B cell (primary cell): ENCODE measurements around the gene MYOF. TPM values are rescaled to one million over a fixed set of nuclear protein-coding genes. Genes with fewer than 3 reads are reported as not detected.

ENCODE experiments used
- ATAC-seq: fragments of 200-7000 bp; cut with Tn5 transposase; one replicate; pipeline ENCODE4 v1.10.0; 2021; ENCODE audit warnings: low read depth, mild to moderate bottlenecking, moderate number of reproducible peaks, moderate library complexity
- CTCF ChIA-PET: fragments of 350-600 bp; sonication (Branson Sonifier 250); formaldehyde crosslinking; loops from one replicate; lab custom pipeline; 2021; ENCODE audit warnings: antibody characterized with exemption, inconsistent platforms; lab: Charles Lee
- POLR2A ChIA-PET: fragments of 350-600 bp; sonication (Branson Sonifier 250); formaldehyde crosslinking; loops from one replicate; lab custom pipeline; 2021; ENCODE audit warnings: antibody characterized with exemption; lab: Charles Lee
- DNase-seq: peaks from one replicate; pipeline ENCODE4 v3.0.0; 2013
- H2AFZ ChIP-seq: 2 replicates; pipeline ENCODE4 v1.6.1; 2012; ENCODE audit warnings: mild to moderate bottlenecking, low read depth, low read length; ENCODE audit not compliant: insufficient read depth, poor library complexity, severe bottlenecking
- H3K27ac ChIP-seq, 2 donors: 1 replicate in 1 of 2; 2 replicates in 1 of 2; pipeline ENCODE4 v1.5.1; 2012 to 2013; ENCODE audit warnings: low read length in 2 of 2, mild to moderate bottlenecking in 2 of 2, moderate library complexity in 1 of 2
- H3K27me3 ChIP-seq, 4 experiments: fragments of 200-600 bp in 1 of 4; sonication (generic) in 1 of 4; replicated peaks in 1 of 4; 1 replicate in 2 of 4; 2 replicates in 2 of 4; pipeline versions ENCODE4 v1.6.1 to v1.7.0; 2013 to 2016; ENCODE audit warnings: low read length in 3 of 4, mild to moderate bottlenecking in 2 of 4, mixed read lengths in 1 of 4, moderate library complexity in 1 of 4; ENCODE audit not compliant: insufficient read depth in 4 of 4, control insufficient read depth in 3 of 4; ENCODE audit errors: control extremely low read depth in 1 of 4
- H3K36me3 ChIP-seq, 2 experiments: replicated peaks in 1 of 2; 1 replicate in 1 of 2; 2 replicates in 1 of 2; pipeline versions ENCODE4 v1.6.1 to v1.7.1; 2013; ENCODE audit warnings: low read length in 1 of 2; ENCODE audit not compliant: insufficient read depth in 2 of 2, control insufficient read depth in 1 of 2; ENCODE audit errors: control extremely low read depth in 1 of 2, extremely low read depth in 1 of 2
- H3K4me1 ChIP-seq, 2 donors: fragments of 200-600 bp in 1 of 2; sonication (generic) in 1 of 2; 1 replicate in 1 of 2; 2 replicates in 1 of 2; pipeline versions ENCODE4 v1.5.1 to v1.6.1; 2013 to 2017; ENCODE audit warnings: low read length in 2 of 2; ENCODE audit not compliant: control insufficient read depth in 2 of 2, insufficient read depth in 2 of 2
- H3K4me2 ChIP-seq: replicated peaks from 2 replicates; pipeline ENCODE3; 2012; ENCODE audit warnings: mild to moderate bottlenecking, low read depth, low read length; ENCODE audit not compliant: poor library complexity, severe bottlenecking
- H3K4me3 ChIP-seq, 5 experiments: fragments of 200-600 bp in 1 of 5; sonication (generic) in 1 of 5; 1 replicate in 3 of 5; 2 replicates in 2 of 5; pipeline versions ENCODE4 v1.5.1 to v1.7.0; 2011 to 2016; ENCODE audit warnings: low read length in 4 of 5, mild to moderate bottlenecking in 4 of 5, low read depth in 2 of 5, control low read depth in 1 of 5, moderate library complexity in 1 of 5; ENCODE audit not compliant: insufficient read depth in 1 of 5; ENCODE audit errors: control extremely low read depth in 1 of 5, extremely low read depth in 1 of 5
- H3K79me2 ChIP-seq: fragments of 200-600 bp; sonication (generic); one replicate; pipeline ENCODE4 v1.6.0; 2016; ENCODE audit warnings: low read length; ENCODE audit not compliant: control insufficient read depth, insufficient read depth
- H3K9ac ChIP-seq: fragments of 200-600 bp; sonication (generic); 2 replicates; pipeline ENCODE4 v1.6.1; 2017; ENCODE audit warnings: mild to moderate bottlenecking, low read length, moderate library complexity
- H3K9me3 ChIP-seq, 3 donors: one replicate each; pipeline versions ENCODE4 v1.6.1 to v1.7.1; 2013; ENCODE audit warnings: low read length in 2 of 3; ENCODE audit not compliant: control insufficient read depth in 2 of 3, insufficient read depth in 1 of 3; ENCODE audit errors: control extremely low read depth in 1 of 3
- H4K20me1 ChIP-seq: 2 replicates; pipeline ENCODE4 v1.6.0; 2012; ENCODE audit warnings: mild to moderate bottlenecking, low read length; ENCODE audit not compliant: insufficient read depth, control insufficient read depth, poor library complexity, severe bottlenecking
- H3K27ac Mint-ChIP-seq: one replicate; pipeline ENCODE4 v1.8.0; 2021; ENCODE audit warnings: mixed read lengths
- H3K27me3 Mint-ChIP-seq: one replicate; pipeline ENCODE4 v1.8.0; 2021; ENCODE audit warnings: mixed read lengths
- H3K4me1 Mint-ChIP-seq: one replicate; pipeline ENCODE4 v1.8.0; 2021; ENCODE audit warnings: mixed read lengths
- H3K4me3 Mint-ChIP-seq: one replicate; pipeline ENCODE4 v1.8.0; 2021; ENCODE audit warnings: mixed read lengths
- H3K9me3 Mint-ChIP-seq: one replicate; pipeline ENCODE4 v1.8.0; 2022; ENCODE audit warnings: mixed read lengths; ENCODE audit not compliant: insufficient read depth
- EZH2 ChIP-seq: IDR thresholded peaks from 2 replicates; pipeline ENCODE4 v1.6.1; 2012; ENCODE audit warnings: borderline replicate concordance, low read depth, mild to moderate bottlenecking, moderate library complexity, low read length; ENCODE audit not compliant: insufficient read depth, poor library complexity, severe bottlenecking
- WGBS: methylation state at CpG from one replicate; pipeline ENCODE4 v1.1.5; 2013; ENCODE audit warnings: missing lambda C conversion rate; ENCODE audit not compliant: insufficient coverage; 5-methylcytosine and 5-hydroxymethylcytosine counted together
- intact Hi-C: fragments of 100-400 bp; cut with micrococcal nuclease; formaldehyde crosslinking; loops from one replicate; pipeline ENCODE4 v1.10.0; 2022
- polyA plus RNA-seq: library from polyadenylated mRNA; depleted of rRNA; stranded (reverse); fragments of >200 nt; gene quantifications from 2 replicates; pipeline ENCODE4 v1.2.3, GENCODE V29; 2012
- total RNA-seq, 2 donors: library from RNA; stranded (reverse); fragments of 120-200 nt in 1 of 2; gene quantifications; 1 replicate in 1 of 2; 2 replicates in 1 of 2; pipeline versions ENCODE4 v1.2.3 to v1.2.4, GENCODE V29; 2013 to 2022
- TF ChIP-seq, protein P1 (sequence below): fragments of 200-600 bp; IDR thresholded peaks from one replicate; pipeline ENCODE4 v1.8.0; 2022; ENCODE audit warnings: antibody characterized with exemption, mild to moderate bottlenecking

The MYOF gene
- total and polyA plus RNA-seq, 2 donors (not counting 1 experiment from before 2014, with no cell fraction given), result 0.07 to 0.18 TPM

- no peaks in the 10 kb centered on the region for H4K20me1 ChIP-seq
- no peak overlapping the region for H3K4me3 Mint-ChIP-seq
- no peaks in the 10 kb centered on the region for H3K9me3 ChIP-seq
- TF ChIP-seq, protein P1, sequence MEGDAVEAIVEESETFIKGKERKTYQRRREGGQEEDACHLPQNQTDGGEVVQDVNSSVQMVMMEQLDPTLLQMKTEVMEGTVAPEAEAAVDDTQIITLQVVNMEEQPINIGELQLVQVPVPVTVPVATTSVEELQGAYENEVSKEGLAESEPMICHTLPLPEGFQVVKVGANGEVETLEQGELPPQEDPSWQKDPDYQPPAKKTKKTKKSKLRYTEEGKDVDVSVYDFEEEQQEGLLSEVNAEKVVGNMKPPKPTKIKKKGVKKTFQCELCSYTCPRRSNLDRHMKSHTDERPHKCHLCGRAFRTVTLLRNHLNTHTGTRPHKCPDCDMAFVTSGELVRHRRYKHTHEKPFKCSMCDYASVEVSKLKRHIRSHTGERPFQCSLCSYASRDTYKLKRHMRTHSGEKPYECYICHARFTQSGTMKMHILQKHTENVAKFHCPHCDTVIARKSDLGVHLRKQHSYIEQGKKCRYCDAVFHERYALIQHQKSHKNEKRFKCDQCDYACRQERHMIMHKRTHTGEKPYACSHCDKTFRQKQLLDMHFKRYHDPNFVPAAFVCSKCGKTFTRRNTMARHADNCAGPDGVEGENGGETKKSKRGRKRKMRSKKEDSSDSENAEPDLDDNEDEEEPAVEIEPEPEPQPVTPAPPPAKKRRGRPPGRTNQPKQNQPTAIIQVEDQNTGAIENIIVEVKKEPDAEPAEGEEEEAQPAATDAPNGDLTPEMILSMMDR, result no peak
- TF ChIP-seq EZH2, result no peak
- ATAC-seq (no peak), DNase-seq (no peak)
- H3K79me2 ChIP-seq, result no peaks in the 10 kb centered on the region
- intact Hi-C loops, result no loop called here
- no peak overlapping the region for H3K9ac ChIP-seq
- H3K27me3 ChIP-seq, result no peaks in the 10 kb centered on the region
- no peak overlapping the region for H3K4me2 ChIP-seq
- peaks cover 9 to 17% of the 10 kb centered on the region in 2 donors for H3K4me1 ChIP-seq
- WGBS, result 27% methylated on average over 9 of the region's 9 CpGs
- H3K27ac Mint-ChIP-seq, result no peak overlapping the region
- no peak overlapping the region for H3K4me3 ChIP-seq
- no peak overlapping the region for H2AFZ ChIP-seq
- H3K4me1 Mint-ChIP-seq, result peaks cover 23% of the 10 kb centered on the region
- H3K36me3 ChIP-seq, result no peaks in the 10 kb centered on the region
- H3K9me3 Mint-ChIP-seq, result peaks cover 4% of the 10 kb centered on the region
- ChIA-PET CTCF (interaction anchor here (1.1 kb wide), 1 partner anchor 87 kb away, joined by 4 read pairs; no protein-coding TSS in a partner anchor), POLR2A (no interaction called here)
- H3K27ac ChIP-seq, result no peak overlapping the region
- peaks cover 3% of the 10 kb centered on the region for H3K27me3 Mint-ChIP-seq
These were observed 19.3 kb downstream of the MYOF start for GRCh38 chr10:93462881-93463280.

GRCh38 chr10:93462371-93462770, 19.8 kb downstream of the MYOF start:
- H3K4me2 ChIP-seq, result no peak overlapping the region
- ATAC-seq, result no peak

More at GRCh38 chr10:93462371-93462770, 19.8 kb downstream of the MYOF start:
- Histone ChIP-seq H3K9me3 (no peaks in the 10 kb centered on the region), H3K36me3 (no peaks in the 10 kb centered on the region), H3K79me2 (no peaks in the 10 kb centered on the region), H4K20me1 (no peaks in the 10 kb centered on the region), H3K27me3 (peaks cover 0 to 1% (median 0%) of the 10 kb centered on the region in 4 experiments), H3K27ac (no peak overlapping the region), H3K9ac (no peak overlapping the region), H3K4me1 (peaks cover 9 to 17% of the 10 kb centered on the region in 2 donors), H3K4me3 (no peak overlapping the region), H2AFZ (no peak overlapping the region)
- H3K4me1 Mint-ChIP-seq, result peaks cover 23% of the 10 kb centered on the region
- H3K4me3 Mint-ChIP-seq, result no peak overlapping the region
- no peak overlapping the region for H3K27ac Mint-ChIP-seq
- CTCF ChIA-PET, result interaction anchor here (1.1 to 1.9 kb wide), 2 partner anchors 20 to 86 kb away, joined by 4 to 13 read pairs; partner anchors contain the start of gene MYOF
- WGBS, result 43% methylated on average over 2 of the region's 2 CpGs
- DNase-seq, result no peak
- POLR2A ChIA-PET, result no interaction called here
- peaks cover 3% of the 10 kb centered on the region for H3K27me3 Mint-ChIP-seq
- intact Hi-C loops, result no loop called here
- H3K9me3 Mint-ChIP-seq, result peaks cover 4% of the 10 kb centered on the region
- TF ChIP-seq, protein P1, result no peak
- TF ChIP-seq EZH2, result no peak
